Suprapubic skin (tissue), 3 donors: Measurements from ENCODE around the gene UMOD.

Experiments used
- POLR2A ChIP-seq, 2 donors: fragments of 450-650 bp; IDR thresholded peaks; one replicate each; pipeline ENCODE4 v1.6.1; 2017; ENCODE audit warnings: antibody characterized with exemption in 2 of 2, mild to moderate bottlenecking in 2 of 2, moderate library complexity in 2 of 2
- TF ChIP-seq, protein P1 (sequence below), 2 donors: fragments of 200-600 bp in 1 of 2; fragments of 450-650 bp in 1 of 2; sonication (generic) in 1 of 2; IDR thresholded peaks; one replicate each; pipeline ENCODE4 v1.5.1; 2016 to 2019; ENCODE audit warnings: antibody characterized with exemption in 2 of 2, mild to moderate bottlenecking in 1 of 2, moderate library complexity in 1 of 2

DNA sequence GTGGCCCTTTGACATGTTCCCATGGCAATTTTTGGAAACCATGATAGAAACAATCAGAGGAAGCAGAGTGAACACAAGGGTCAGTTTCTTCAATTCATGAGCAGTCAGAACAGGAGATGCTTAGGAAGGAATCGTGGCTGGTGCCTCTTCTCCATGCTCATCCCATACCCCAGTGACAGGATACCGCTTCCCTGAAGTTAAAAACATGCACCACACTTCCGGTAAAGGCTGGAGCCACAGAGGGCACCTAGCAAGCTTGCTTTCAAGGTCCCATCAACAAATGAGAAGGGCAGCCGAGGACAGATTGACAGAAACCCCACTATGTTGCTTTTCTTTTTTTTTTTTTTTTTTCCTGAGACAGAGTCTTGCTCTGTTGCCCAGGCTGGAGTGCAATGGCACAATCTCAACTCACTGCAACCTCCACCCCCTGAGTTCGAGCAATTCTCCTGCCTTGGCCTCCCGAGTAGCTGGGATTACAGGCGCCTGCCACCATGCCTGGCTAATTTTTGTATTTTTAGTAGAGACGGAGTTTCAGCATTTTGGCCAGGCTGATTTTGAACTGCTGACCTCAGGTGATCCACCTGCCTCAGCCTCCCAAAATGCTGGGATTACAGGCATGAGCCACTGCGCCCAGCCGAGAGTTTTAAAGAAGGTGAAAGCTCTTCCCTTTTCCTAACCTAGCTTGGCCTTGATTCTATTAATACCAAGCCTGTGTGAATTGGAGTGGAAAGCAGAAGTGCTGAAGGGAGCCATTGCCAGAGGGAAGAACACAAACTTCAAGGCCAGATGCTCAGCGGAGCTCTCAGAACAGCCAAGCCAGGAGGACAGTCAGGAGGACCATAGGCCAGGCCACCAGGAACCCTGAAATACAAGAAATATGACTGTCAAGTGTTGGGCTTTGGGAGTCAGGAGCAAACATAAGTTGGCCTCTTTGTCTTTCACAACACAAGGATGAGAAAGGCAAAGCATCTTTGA, 41.8 kb downstream of the UMOD start:
- TF ChIP-seq, protein P1, sequence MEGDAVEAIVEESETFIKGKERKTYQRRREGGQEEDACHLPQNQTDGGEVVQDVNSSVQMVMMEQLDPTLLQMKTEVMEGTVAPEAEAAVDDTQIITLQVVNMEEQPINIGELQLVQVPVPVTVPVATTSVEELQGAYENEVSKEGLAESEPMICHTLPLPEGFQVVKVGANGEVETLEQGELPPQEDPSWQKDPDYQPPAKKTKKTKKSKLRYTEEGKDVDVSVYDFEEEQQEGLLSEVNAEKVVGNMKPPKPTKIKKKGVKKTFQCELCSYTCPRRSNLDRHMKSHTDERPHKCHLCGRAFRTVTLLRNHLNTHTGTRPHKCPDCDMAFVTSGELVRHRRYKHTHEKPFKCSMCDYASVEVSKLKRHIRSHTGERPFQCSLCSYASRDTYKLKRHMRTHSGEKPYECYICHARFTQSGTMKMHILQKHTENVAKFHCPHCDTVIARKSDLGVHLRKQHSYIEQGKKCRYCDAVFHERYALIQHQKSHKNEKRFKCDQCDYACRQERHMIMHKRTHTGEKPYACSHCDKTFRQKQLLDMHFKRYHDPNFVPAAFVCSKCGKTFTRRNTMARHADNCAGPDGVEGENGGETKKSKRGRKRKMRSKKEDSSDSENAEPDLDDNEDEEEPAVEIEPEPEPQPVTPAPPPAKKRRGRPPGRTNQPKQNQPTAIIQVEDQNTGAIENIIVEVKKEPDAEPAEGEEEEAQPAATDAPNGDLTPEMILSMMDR (IDR thresholded peaks at IDR 0.05): no peak
- no peak for TF ChIP-seq POLR2A (IDR thresholded peaks at IDR 0.05)
